ENCODE results near the gene ACMSD.
"Not testable (repeated sequence)": the region's sequence is repeated elsewhere in the genome, so short reads cannot be mapped to it uniquely, and the experiment has no call there.

The ACMSD gene

DNA sequence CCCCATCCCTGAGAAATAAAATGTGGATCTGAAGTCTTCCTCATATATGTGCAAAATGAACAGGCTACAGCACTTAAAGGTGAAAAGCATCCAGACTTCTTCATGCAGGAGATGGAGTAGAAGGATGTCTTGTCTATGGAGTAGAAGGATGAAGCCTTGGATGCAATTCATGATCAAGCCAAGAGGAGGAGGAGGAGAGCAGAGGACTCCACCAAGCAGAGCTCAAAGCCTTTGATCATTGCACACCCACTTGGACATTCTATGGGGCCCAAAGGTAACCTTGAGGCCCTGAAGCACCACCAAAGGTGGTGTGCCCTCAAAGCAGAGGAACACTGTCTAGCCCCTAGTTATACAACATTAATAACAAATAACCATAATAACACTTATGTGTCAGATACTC, 17.3 kb downstream of the ACMSD start:
- no peak for DNase-seq

GRCh38 chr2:134858245-134858644, 19.8 kb downstream of the ACMSD start:
- DNase-seq = no peak

DNA sequence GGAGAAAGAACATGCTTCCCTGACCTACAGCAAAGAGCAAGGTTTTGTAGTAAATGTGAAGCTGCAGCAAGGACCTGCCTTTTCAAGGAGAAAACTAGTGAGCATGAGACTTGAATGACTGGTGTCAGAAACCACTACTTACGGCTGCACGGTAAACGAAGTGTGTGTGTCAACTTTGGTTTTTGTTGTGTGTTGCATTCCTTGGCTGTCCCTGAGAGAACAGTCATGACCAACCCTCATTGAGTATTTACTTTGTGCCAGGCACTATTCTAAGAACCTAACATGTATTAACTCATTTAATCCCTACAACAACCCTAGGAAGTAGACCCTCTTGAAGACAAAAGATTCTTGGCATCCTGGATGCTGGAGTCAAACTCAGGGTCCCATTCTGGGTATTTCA, 22.8 kb downstream of the ACMSD start:
- no peak for DNase-seq

GRCh38 chr2:134862069-134862468, 23.7 kb downstream of the ACMSD start:
- DNase-seq = no peak

DNA sequence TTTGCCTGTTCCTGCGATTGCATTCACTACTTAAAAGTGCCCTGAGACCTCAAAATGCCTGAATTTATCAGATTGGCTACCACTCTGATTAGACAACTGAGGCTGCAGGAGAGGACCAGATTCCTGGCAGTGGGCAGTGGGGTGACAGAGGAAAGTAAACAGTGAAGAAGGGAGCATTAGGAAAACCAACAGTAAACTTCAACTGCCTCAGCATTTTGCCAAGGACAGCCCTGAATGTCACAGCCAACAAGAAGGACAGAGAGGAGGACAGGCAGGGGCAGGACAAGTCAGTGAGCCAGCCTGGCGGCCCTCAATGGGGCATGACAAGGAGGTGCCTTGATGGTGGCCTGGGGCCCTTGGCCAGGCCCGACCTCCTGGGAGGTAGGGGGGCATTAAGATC, 24.3 kb downstream of the ACMSD start:
- no peak for DNase-seq

- no peak for DNase-seq
Observed at GRCh38 chr2:134863446-134863845, 25.0 kb downstream of the ACMSD start.

GRCh38 chr2:134865067-134865787, 26.8 kb downstream of the ACMSD start:
- no peak for DNase-seq

GRCh38 chr2:134866498-134867099, 28.2 kb downstream of the ACMSD start:
- no peak for DNase-seq

DNA sequence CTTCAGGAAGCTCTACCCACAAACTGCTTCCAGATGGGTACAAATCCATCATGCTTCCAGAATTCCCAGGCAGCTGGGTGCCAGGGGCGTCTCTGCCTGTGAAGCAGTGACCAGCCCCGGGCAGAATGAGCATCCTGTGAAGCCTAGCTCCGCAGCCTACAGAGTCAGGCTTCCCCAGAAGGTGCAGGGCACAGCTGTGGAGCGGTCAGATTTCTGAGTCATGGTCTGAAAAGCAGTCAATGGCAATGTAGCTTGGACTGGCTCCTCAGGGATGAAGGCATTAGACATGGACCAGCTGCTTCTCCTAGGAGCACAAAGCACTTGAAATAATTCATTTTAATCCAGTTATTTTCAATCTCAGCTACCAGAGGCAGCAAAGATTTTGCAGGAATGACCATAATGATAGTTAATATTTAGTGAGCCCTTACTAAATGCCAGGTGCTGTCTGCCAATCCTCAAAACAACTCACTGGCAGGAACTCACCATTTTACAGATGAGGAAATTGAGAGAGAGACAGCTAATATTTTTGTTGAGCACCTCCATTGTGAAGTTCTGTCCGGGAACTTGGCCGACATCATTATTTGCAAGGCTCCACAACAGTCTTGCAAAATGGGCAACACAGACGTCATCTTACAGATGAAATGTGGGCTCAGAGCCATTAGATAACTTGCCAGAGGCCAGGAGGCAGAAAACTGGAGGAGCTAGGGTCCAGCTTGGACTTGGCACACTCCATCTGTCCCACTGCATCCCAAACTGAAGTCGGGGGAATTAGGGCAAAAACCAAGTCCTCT, 31.7 kb downstream of the ACMSD start:
- no peak for DNase-seq

DNA sequence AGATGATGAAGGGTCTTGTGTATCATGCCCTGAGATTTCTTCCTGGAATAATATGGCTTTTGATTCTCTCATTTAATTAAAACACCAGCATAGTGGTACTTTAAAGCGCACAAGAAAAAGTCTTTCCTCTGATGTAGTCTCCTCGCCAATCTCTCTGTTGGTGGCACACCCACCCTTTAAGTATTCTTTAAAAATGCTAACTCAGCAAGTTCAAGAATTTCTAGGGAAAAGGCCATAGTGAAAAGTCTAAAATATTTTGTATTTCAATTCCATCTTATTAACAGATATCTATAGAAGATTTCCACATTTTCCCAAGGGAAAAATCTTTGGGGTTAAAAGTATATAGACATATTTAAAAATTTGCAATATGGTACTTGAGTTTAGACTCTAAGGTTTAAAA, 34.7 kb downstream of the ACMSD start:
- no peak for DNase-seq

GRCh38 chr2:134875309-134875708, 36.9 kb downstream of the ACMSD start:
- no peak for DNase-seq

GRCh38 chr2:134882773-134883172, 44.4 kb downstream of the ACMSD start:
- DNase-seq = no peak

DNA sequence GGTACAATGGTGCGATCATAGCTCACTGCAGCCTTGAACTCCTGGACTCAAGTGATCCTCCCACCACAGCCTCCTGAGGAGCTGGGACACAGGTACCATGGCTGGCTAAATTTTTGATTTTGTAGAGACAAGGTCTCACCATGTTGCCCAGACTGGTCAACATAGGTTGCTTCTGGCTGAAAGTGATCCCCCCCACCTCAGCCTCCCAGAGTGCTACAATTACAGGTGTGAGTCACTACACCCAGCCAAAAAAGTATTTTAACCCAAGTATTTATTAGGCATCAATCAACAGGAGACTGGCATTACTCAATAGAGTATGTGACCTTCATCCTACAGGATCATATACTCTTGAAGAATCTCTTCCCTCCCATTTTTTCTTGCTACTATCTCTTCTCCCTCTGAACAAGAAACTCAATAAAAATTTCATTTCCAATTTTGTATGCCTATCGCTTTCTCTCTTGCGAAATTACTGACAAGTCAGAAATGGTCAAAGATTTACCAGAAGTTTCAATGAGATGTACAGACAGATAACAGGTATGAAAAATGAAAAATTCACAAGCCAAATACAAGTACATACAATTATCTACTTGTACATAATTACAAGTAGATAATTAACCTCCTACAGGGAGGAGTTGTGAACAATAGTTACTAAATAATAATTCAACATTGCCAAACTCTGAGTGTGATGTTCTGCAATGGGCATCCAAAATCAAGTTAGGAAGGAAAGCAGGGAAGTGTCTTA, 45.3 kb downstream of the ACMSD start:
- no peak for DNase-seq

DNA sequence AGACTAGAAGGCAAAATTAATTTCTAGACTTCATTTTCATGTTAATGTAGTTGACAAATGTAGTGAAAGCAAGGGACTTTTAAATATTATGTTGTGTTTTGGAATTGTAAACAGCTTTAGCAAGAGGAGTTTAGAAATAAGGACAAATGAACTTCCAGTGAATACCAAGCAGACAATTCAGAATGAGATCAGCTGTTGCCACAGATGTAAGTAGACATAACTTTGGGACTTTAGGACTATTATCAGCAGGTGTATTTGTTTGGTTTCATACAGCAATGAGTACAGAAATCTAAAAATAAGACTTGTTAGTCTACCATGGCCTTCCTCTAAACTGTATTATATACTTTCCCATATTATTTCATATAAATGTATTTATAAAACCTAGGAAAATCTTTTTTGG, 46.0 kb downstream of the ACMSD start:
- DNase-seq = no peak

DNA sequence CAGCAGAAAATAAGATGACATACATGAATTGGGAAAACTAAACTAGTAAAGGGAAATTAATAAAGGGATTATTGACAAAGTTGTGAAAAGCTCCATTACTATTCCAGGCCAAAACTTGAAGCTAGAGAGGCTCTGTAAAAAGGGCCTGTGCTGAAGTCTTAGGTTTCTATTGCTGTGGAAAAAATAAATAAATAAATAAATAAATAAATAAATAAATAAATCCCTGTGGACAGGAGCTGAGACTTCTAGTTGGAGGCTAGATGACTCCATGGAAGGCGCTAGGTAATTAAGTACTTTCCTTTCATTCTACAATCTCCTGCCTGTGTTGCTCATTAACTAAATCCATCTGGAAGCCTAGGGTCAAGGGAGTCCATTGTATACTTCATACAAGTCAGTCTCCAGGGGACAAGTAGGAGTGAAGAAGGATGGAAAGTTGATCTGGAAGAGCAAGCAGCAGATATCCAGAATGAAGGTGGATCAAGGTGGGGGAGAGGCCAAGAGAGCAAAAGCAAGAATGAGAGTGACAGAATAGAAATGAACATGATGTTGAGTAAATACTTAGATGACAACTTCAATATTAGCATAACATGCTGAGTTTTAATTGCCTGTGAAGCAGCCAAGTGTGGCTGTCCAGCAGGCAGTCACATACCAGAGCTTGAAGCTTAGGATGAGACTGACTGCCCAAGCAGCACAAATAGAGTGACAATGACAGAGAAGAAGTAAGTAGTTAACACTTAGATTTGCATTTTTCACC, 54.0 kb downstream of the ACMSD start:
- no peak for DNase-seq

- no peak for DNase-seq
Observed at GRCh38 chr2:134897932-134898331, 59.5 kb downstream of the ACMSD start.

DNA sequence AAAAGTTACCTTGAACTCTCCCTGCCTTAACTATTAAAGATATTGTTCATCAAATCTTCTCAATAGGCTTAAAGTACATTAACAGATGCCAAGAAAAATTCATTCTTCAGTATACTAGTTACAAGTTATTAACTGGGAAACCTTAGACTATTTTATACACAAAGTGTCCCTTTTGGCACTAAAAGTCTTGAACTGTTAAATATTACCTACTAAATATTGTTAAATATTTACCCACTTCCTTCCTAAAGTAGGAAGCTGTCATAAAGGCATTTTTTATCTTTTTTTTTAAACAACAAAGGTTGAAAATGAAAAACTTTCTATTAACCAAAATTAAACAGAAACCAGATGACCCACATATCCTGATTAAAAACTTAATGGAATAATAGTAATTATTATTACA, 60.8 kb downstream of the ACMSD start:
- DNase-seq = no peak

DNA sequence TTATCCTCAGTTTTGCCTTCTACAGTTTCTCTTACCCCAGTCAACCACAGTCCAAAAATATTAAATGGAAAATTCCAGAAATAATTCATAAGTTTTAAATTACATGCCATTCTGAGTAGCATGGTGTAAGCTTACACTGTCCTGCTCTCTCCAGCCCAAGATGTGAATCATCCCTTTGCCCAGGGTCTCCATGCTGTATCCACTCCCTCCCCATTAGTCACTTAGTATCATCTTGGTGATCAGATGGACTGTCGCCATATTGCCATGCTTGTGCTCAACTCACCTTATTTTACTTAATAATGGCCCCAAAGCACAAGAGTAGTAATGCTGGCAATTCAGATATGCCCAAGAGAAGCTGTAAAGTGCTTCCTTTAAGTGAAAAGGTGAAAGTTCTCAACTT, 61.7 kb downstream of the ACMSD start:
- DNase-seq = no peak

- not testable (repeated sequence) for DNase-seq
Observed at GRCh38 chr2:134903701-134904100, 65.3 kb downstream of the ACMSD start.

- no peak for DNase-seq
Observed at GRCh38 chr2:134905168-134905567, 66.8 kb downstream of the ACMSD start.

DNA sequence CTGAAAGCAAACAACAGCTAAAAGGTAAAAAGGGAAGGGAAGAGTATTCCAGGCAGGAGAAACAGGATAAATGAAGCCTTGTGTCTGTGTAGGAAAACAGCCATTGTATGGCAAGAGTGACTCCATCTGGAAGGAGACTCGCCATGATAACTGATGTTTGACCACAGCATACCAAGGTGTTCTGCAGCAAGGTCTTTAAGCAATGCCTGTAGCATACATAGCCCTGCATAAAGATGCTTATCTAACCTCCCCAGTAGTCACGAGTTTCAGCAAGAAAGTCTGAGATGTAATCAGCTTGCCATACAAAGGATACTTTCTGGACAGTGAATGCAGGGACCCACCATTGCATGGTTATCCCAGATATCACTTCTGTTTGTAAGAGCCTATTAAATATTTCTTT, 68.3 kb downstream of the ACMSD start:
- no peak for DNase-seq

GRCh38 chr2:134907441-134908116, 69.2 kb downstream of the ACMSD start:
- not testable (repeated sequence) for DNase-seq
